K562 (cell line): Measurements from ENCODE around the gene HSPA1B. TPM values are rescaled to one million over a fixed set of nuclear protein-coding genes. Genes with fewer than 3 reads are reported as not detected.

Experiments used
- AFF4 ChIP-seq: sonication (generic); formaldehyde crosslinking; IDR thresholded peaks from 2 replicates; pipeline ENCODE4 v1.8.0; 2023; ENCODE audit warnings: mild to moderate bottlenecking, missing genetic modification reagents
- ATF7 ChIP-seq: fragments of 450-650 bp; IDR thresholded peaks from 2 replicates; pipeline ENCODE4 v1.7.1; 2014; ENCODE audit warnings: mild to moderate bottlenecking, moderate library complexity
- BCL6 ChIP-seq: fragments of 250-450 bp; sonication (Bioruptor Pico); IDR thresholded peaks from 2 replicates; pipeline ENCODE4 v1.4.0; 2020
- BMI1 ChIP-seq: fragments of 150-350 bp; IDR thresholded peaks from 2 replicates; pipeline ENCODE4 v1.6.1; 2014; ENCODE audit warnings: low read length
- DDX20 ChIP-seq: fragments of 450-650 bp; IDR thresholded peaks from 2 replicates; pipeline ENCODE4 v1.6.1; 2016; ENCODE audit warnings: missing genetic modification characterization, low read depth, mild to moderate bottlenecking, missing compliant biosample characterization, moderate library complexity
- ELF1 ChIP-seq: fragments of 200-800 bp; sonication (Bioruptor generic); IDR thresholded peaks from 2 replicates; pipeline ENCODE4 v1.6.1; 2016; ENCODE audit warnings: missing genetic modification characterization, missing compliant biosample characterization
- GABPB2 ChIP-seq: fragments of 250-450 bp; sonication (Bioruptor Pico); conservative IDR thresholded peaks from 2 replicates; pipeline ENCODE4 v1.5.1; 2021; ENCODE audit warnings: mild to moderate bottlenecking
- GATA2 ChIP-seq: sonication (generic); formaldehyde crosslinking; IDR thresholded peaks from 2 replicates; pipeline ENCODE4 v1.4.0; 2020; ENCODE audit warnings: mild to moderate bottlenecking, missing genetic modification reagents
- JUNB ChIP-seq: fragments of 450-650 bp; formaldehyde crosslinking; conservative IDR thresholded peaks from 2 replicates; pipeline ENCODE4 v1.4.0; 2020; ENCODE audit warnings: mild to moderate bottlenecking
- NBN ChIP-seq: fragments of 450-650 bp; IDR thresholded peaks from 2 replicates; pipeline ENCODE4 v1.6.1; 2016; ENCODE audit warnings: low read depth, mild to moderate bottlenecking
- NR3C1 ChIP-seq: sonication (generic); formaldehyde crosslinking; IDR thresholded peaks from 2 replicates; pipeline ENCODE4 v1.8.1; 2022; ENCODE audit warnings: missing genetic modification reagents
- PML ChIP-seq: IDR thresholded peaks from 2 replicates; pipeline ENCODE4 v1.6.1; 2012; ENCODE audit warnings: low read length, inconsistent platforms
- POLR2G ChIP-seq: fragments of 200-400 bp; formaldehyde crosslinking; IDR thresholded peaks from 2 replicates; pipeline ENCODE4 v1.6.1; 2017; ENCODE audit warnings: low read depth, mild to moderate bottlenecking, antibody characterized with exemption, low read length, moderate library complexity
- POLR3A ChIP-seq: IDR thresholded peaks from 2 replicates; pipeline ENCODE4 v1.6.1; 2011; ENCODE audit warnings: borderline replicate concordance, mild to moderate bottlenecking, moderate library complexity; ENCODE audit not compliant: insufficient read length, insufficient read depth; ENCODE audit errors: extremely low read depth
- PPARD ChIP-seq: fragments of 250-450 bp; sonication (Bioruptor Pico); IDR thresholded peaks from 2 replicates; pipeline ENCODE4 v1.8.0; 2022; ENCODE audit warnings: inconsistent platforms, mild to moderate bottlenecking, moderate library complexity
- RBBP5 ChIP-seq: fragments of 200-600 bp; sonication (generic); IDR thresholded peaks from 2 replicates; pipeline ENCODE4 v1.6.1; 2012; ENCODE audit warnings: borderline replicate concordance, mild to moderate bottlenecking, low read length, control low read depth, inconsistent platforms; ENCODE audit not compliant: insufficient read depth, poor library complexity, severe bottlenecking
- SAFB ChIP-seq: fragments of 200-400 bp; formaldehyde crosslinking; IDR thresholded peaks from 2 replicates; pipeline ENCODE4 v1.6.1; 2017; ENCODE audit warnings: low read depth, low read length, borderline replicate concordance
- SNAPC5 ChIP-seq: fragments of 250-450 bp; sonication (Bioruptor Pico); IDR thresholded peaks from 2 replicates; pipeline ENCODE4 v1.8.0; 2021; ENCODE audit warnings: moderate library complexity, mild to moderate bottlenecking, inconsistent platforms
- TEAD1 ChIP-seq, 2 experiments: fragments of 450-650 bp in 1 of 2; sonication (generic) in 1 of 2; formaldehyde crosslinking; IDR thresholded peaks; 2 replicates each; pipeline versions ENCODE4 v1.4.0 to v1.8.0; 2020 to 2022; ENCODE audit warnings: mild to moderate bottlenecking in 2 of 2, missing genetic modification reagents in 1 of 2
- ZBTB43 ChIP-seq: sonication (generic); formaldehyde crosslinking; IDR thresholded peaks from 2 replicates; pipeline ENCODE4 v1.8.0; 2023; ENCODE audit warnings: mild to moderate bottlenecking, missing genetic modification reagents
- ZBTB49 ChIP-seq: sonication (generic); formaldehyde crosslinking; IDR thresholded peaks from 2 replicates; pipeline ENCODE4 v1.8.0; 2022; ENCODE audit warnings: missing genetic modification reagents, mild to moderate bottlenecking, borderline replicate concordance
- polyA plus RNA-seq, 8 experiments: library from polyadenylated mRNA; depleted of rRNA in 4 of 8; stranded (reverse) in 5 of 8; unstranded in 3 of 8; fragments of >200 nt; fragmentation: Nextera tagmentation in 2 of 8; fragmentation: Illumina TruSeq in 1 of 8; extraction: Ambion mirVana in 2 of 8; extraction: Trizol in 1 of 8; gene quantifications; 2 replicates each; pipeline versions ENCODE4 v1.2.1 to v1.2.3, GENCODE V29; 2011 to 2014; ENCODE audit warnings: inconsistent platforms in 1 of 8, missing spikeins in 1 of 8
- total RNA-seq, 7 experiments: library from RNA; depleted of rRNA in 6 of 7; stranded (reverse); fragments of >200 nt in 6 of 7; fragmentation: Illumina TruSeq in 2 of 7; extraction: Trizol in 2 of 7; gene quantifications; 2 replicates each; pipeline versions ENCODE4 v1.2.1 to v1.2.3, GENCODE V29; 2011 to 2021; ENCODE audit warnings: low replicate concordance in 1 of 7

The HSPA1B gene
- total and polyA plus RNA-seq, 9 of the 15 experiments (the other 6 are each of a cell fraction or from before 2014, with no cell fraction given), result 0.27 to 227 (median 51.2) TPM

GRCh38 chr6:31827286-31828079 is at the start of gene HSPA1B (continued):
- TF ChIP-seq ZBTB43 (CRISPR knock-in tag) (peak; percentile 60; the same call in 1 of the 2 replicates), BMI1 (peak; percentile 76), AFF4 (CRISPR knock-in tag) (peak; percentile 98), POLR3A (no peak), BCL6 (no peak), ATF7 (no peak), NBN (no peak), SNAPC5 (CRISPR knock-in tag) (no peak), DDX20 (tag) (no peak), NR3C1 (no peak), JUNB (0 out of 2 replicates have a peak, but pooled peaks have one; percentile 46), GABPB2 (CRISPR knock-in tag) (peak; percentile 76; the same call in 1 of the 2 replicates), PML (peak; percentile 99), POLR2G (peak; percentile 99), ELF1 (tag) (no peak), ZBTB49 (CRISPR knock-in tag) (peak; percentile 29; the same call in 1 of the 2 replicates), PPARD (CRISPR knock-in tag) (no peak), TEAD1 (CRISPR knock-in tag; IDR thresholded peaks at IDR 0.05) (peak; percentile 74 to 89; a peak in 3 of 4 replicates), GATA2 (CRISPR knock-in tag) (no peak), RBBP5 (no peak), SAFB (no peak)
